Spleen (tissue), 11 donors: Measurements from ENCODE around the gene HIPK2. TPM values are rescaled to one million over a fixed set of nuclear protein-coding genes. Genes with fewer than 3 reads are reported as not detected.
A peak's percentile ranks its signal among the peaks of the same experiment; 100 is the strongest.

Experiments used
- DNase-seq: peaks from one replicate; pipeline ENCODE4 v3.0.0-alpha.2; 2020
- H3K27ac ChIP-seq, 8 donors: fragments of 200-600 bp; sonication (generic) in 7 of 8; 1 replicate in 4 of 8; 2 replicates in 4 of 8; pipeline versions ENCODE4 v1.5.0 to v1.8.0; 2016 to 2021; ENCODE audit warnings: inconsistent platforms in 4 of 8, mild to moderate bottlenecking in 4 of 8, moderate library complexity in 1 of 8
- H3K27me3 ChIP-seq, 7 donors: fragments of 200-600 bp; sonication (generic) in 6 of 7; replicated peaks in 1 of 7; 1 replicate in 4 of 7; 2 replicates in 3 of 7; pipeline versions ENCODE4 v1.5.0 to v1.8.0; 2016 to 2021; ENCODE audit warnings: inconsistent platforms in 3 of 7, mild to moderate bottlenecking in 1 of 7
- H3K36me3 ChIP-seq, 6 donors: fragments of 200-600 bp; sonication (generic) in 5 of 6; 1 replicate in 4 of 6; 2 replicates in 2 of 6; pipeline versions ENCODE4 v1.5.0 to v1.8.0; 2016 to 2021; ENCODE audit warnings: inconsistent platforms in 2 of 6
- H3K4me1 ChIP-seq, 6 donors: fragments of 200-600 bp; sonication (generic) in 5 of 6; 1 replicate in 3 of 6; 2 replicates in 3 of 6; pipeline versions ENCODE4 v1.5.0 to v1.8.0; 2016 to 2021; ENCODE audit warnings: inconsistent platforms in 3 of 6
- H3K4me3 ChIP-seq, 8 donors: fragments of 200-600 bp; sonication (generic) in 7 of 8; 1 replicate in 4 of 8; 2 replicates in 4 of 8; pipeline versions ENCODE4 v1.5.0 to v1.8.0; 2016 to 2021; ENCODE audit warnings: inconsistent platforms in 4 of 8, mild to moderate bottlenecking in 4 of 8, moderate library complexity in 2 of 8
- H3K9me3 ChIP-seq, 8 donors: fragments of 200-600 bp; sonication (generic) in 7 of 8; 1 replicate in 4 of 8; 2 replicates in 4 of 8; pipeline versions ENCODE4 v1.5.0 to v1.8.0; 2016 to 2021; ENCODE audit warnings: inconsistent platforms in 4 of 8
- POLR2A ChIP-seq, 3 donors: fragments of 450-650 bp; IDR thresholded peaks; one replicate each; pipeline ENCODE4 v1.5.1; 2017; ENCODE audit warnings: antibody characterized with exemption in 3 of 3, mild to moderate bottlenecking in 1 of 3
- POLR2AphosphoS5 ChIP-seq, 3 donors: sonication (generic); formaldehyde crosslinking; IDR thresholded peaks; one replicate each; pipeline ENCODE4 v1.5.1; 2017; ENCODE audit warnings: antibody characterized with exemption in 3 of 3
- WGBS, 5 donors: extraction: QIAGEN DNeasy Blood & Tissue Kit in 3 of 5; methylation state at CpG; one replicate each; pipeline versions ENCODE4 v1.1.5 to v1.1.7; 2013 to 2018; 5-methylcytosine and 5-hydroxymethylcytosine counted together
- intact Hi-C: fragments of 100-400 bp; cut with DNase I; formaldehyde crosslinking; loops from one replicate; pipeline ENCODE4 v1.15.0; 2023; ENCODE audit warnings: low total_unique reads
- polyA plus RNA-seq, 3 donors: library from polyadenylated mRNA; stranded (reverse); fragments of 200-250 nt; gene quantifications; one replicate each; pipeline ENCODE4 v1.2.1, GENCODE V29; 2013
- total RNA-seq, 7 donors: library from RNA; depleted of rRNA in 3 of 7; stranded (reverse); fragments of >200 nt in 3 of 7; fragmentation: NEBNext Ultra II Directional in 4 of 7; extraction: Animal tissue kit (Norgen Biotek cat#: 25700) in 4 of 7; gene quantifications; one replicate each; pipeline versions ENCODE4 v1.1.0 to v1.2.1, GENCODE V29; 2016 to 2021
- TF ChIP-seq, protein P1 (sequence below), 11 experiments: fragments of 200-600 bp in 7 of 11; fragments of 450-650 bp in 4 of 11; sonication (generic) in 4 of 11; IDR thresholded peaks in 8 of 11; conservative IDR thresholded peaks in 3 of 11; 1 replicate in 7 of 11; 2 replicates in 4 of 11; pipeline versions ENCODE4 v1.4.0 to v1.8.0; 2016 to 2021; ENCODE audit warnings: antibody characterized with exemption in 11 of 11, inconsistent platforms in 4 of 11, mild to moderate bottlenecking in 1 of 11
- donor health status: healthy with polysubstance abuse.
- donor health status: DM: no; HTN: no; CAD: no; lungs with moderate emphysema.
- donor health status: DM: no; HTN: no; CAD: no.
- donor health status: Bipolar disorder and iron deficiency.
- donor health status: healthy.
- donor health status: DM: no; HTN: no; CAD: no.
- donor health status: DM: yes; HTN: yes; CAD: no.

HIPK2 gene
- total and polyA plus RNA-seq, 10 donors = 1.7 to 97.5 (median 51.8) TPM

DNA sequence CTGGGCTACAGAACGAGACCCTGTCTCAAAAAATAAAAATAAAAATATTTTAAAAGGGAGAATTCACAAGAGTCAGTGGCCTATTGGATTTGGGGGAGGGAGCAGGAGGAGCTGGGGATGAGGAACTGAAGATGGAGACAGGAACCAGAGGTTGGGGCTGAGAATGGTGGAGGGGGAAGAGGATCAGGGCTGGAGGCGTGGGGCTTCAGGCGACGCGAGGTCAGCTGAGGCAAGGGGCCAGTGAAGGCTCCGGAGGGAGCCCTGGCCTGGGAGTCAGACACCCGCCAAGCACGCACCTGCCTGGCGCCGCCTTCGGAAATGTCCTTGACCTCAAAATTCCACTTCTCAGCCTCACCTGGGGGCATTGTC is 255.0 kb downstream of the HIPK2 start:
- DNase-seq = no peak
- intact Hi-C loops = no loop called here
- Histone ChIP-seq H3K9me3 (no peaks in the 10 kb centered on the region), H3K4me1 (peaks cover 0 to 14% (median 3%) of the 10 kb centered on the region in 6 donors), H3K36me3 (no peaks in the 10 kb centered on the region), H3K27me3 (peaks cover 0 to 60% (median 18%) of the 10 kb centered on the region in 7 donors), H3K4me3 (peak overlapping the region in 1 of 8 donors; percentile 47), H3K27ac (no peak overlapping the region)
- 28 to 32% (median 30%) methylated on average over 11 of the region's 11 CpGs for WGBS, 5 donors
- TF ChIP-seq POLR2A (IDR thresholded peaks at IDR 0.05) (no peak), POLR2AphosphoS5 (IDR thresholded peaks at IDR 0.05) (no peak)
- TF ChIP-seq, protein P1, sequence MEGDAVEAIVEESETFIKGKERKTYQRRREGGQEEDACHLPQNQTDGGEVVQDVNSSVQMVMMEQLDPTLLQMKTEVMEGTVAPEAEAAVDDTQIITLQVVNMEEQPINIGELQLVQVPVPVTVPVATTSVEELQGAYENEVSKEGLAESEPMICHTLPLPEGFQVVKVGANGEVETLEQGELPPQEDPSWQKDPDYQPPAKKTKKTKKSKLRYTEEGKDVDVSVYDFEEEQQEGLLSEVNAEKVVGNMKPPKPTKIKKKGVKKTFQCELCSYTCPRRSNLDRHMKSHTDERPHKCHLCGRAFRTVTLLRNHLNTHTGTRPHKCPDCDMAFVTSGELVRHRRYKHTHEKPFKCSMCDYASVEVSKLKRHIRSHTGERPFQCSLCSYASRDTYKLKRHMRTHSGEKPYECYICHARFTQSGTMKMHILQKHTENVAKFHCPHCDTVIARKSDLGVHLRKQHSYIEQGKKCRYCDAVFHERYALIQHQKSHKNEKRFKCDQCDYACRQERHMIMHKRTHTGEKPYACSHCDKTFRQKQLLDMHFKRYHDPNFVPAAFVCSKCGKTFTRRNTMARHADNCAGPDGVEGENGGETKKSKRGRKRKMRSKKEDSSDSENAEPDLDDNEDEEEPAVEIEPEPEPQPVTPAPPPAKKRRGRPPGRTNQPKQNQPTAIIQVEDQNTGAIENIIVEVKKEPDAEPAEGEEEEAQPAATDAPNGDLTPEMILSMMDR (IDR thresholded peaks at IDR 0.05 in 8 of 11, conservative IDR thresholded peaks at IDR 0.05 in 3 of 11) = no peak

DNA sequence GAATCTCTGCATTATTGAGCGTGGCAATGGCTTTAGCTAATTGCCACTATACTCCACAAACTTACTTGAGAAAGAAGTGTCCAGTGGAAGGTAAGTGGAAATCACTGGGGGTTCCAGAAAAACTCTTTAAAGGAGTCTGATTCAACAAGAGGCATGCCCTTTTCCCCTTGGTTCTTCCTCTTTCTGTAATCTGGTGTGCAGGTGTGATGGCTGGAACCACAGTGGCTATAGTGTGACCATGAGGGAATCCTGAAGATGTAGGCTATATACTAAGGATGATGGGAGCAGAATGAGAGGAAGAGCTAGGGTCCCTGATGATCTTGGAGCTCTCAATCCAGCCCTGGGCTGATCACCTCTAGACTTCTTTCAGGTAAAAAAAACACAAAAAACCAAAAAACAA is 256.4 kb downstream of the HIPK2 start:
- Histone ChIP-seq H3K9me3 (no peaks in the 10 kb centered on the region), H3K4me1 (peaks cover 0 to 14% (median 3%) of the 10 kb centered on the region in 6 donors), H3K27me3 (peaks cover 0 to 53% (median 18%) of the 10 kb centered on the region in 7 donors), H3K27ac (no peak overlapping the region), H3K36me3 (no peaks in the 10 kb centered on the region), H3K4me3 (no peak overlapping the region)
- WGBS, 5 donors = 75 to 95% (median 82%) methylated on average over 1 of the region's 1 CpG
- intact Hi-C loops = no loop called here
- TF ChIP-seq, protein P1 (IDR thresholded peaks at IDR 0.05 in 8 of 11, conservative IDR thresholded peaks at IDR 0.05 in 3 of 11) = no peak
- no peak for TF ChIP-seq POLR2AphosphoS5 (IDR thresholded peaks at IDR 0.05)
- TF ChIP-seq POLR2A (IDR thresholded peaks at IDR 0.05) = no peak
- no peak for DNase-seq

GRCh38 chr7:139515266-139515665 is 262.5 kb downstream of the HIPK2 start:
- H3K9me3 ChIP-seq = no peaks in the 10 kb centered on the region
- H3K27ac ChIP-seq = no peak overlapping the region
- H3K27me3 ChIP-seq = no peaks in the 10 kb centered on the region
- H3K36me3 ChIP-seq = no peaks in the 10 kb centered on the region
- no peak overlapping the region for H3K4me3 ChIP-seq
- intact Hi-C loops = no loop called here
- TF ChIP-seq POLR2A (IDR thresholded peaks at IDR 0.05) (no peak), POLR2AphosphoS5 (IDR thresholded peaks at IDR 0.05) (no peak)
- TF ChIP-seq, protein P1 (IDR thresholded peaks at IDR 0.05 in 8 of 11, conservative IDR thresholded peaks at IDR 0.05 in 3 of 11) = no peak
- whole genome bisulfite sequencing, 5 donors = 85 to 89% (median 87%) methylated on average over 8 of the region's 8 CpGs
- no peaks in the 10 kb centered on the region for H3K4me1 ChIP-seq
- DNase-seq = no peak

Other genes with a start within 250 kb of the HIPK2 start
- 100 to 1,000 TPM in 6 of 7 donors, 10 to 100 TPM in 1; 87.0 to 287 (median 186) TPM for gene TBXAS1, start 51.3 kb upstream of the HIPK2 start, total RNA-seq
- 10 to 100 TPM; 19.8 to 37.4 (median 28.6) TPM for gene TBXAS1, start 51.3 kb upstream of the HIPK2 start, polyA plus RNA-seq